Activated T-helper 1 cell treated with anti-CD3 and anti-CD28 coated beads, Interleukin-12 subunit alpha, Interleukin-12 subunit beta, Interleukin-2, Interleukin-4 antibody, amounts not matched to agents 30 ng/mL and 10 ng/mL and 1 ng/mL, durations not matched to agents 14 hours and 24 hours and 36 hours (primary cell): ENCODE results near the gene TGM2. TPM values are rescaled to one million over a fixed set of nuclear protein-coding genes. Genes with fewer than 3 reads are reported as not detected.

ENCODE experiments used
- DNase-seq: peaks from one replicate; pipeline ENCODE4 v3.0.0; 2021; ENCODE audit warnings: low spot score
- H3K27ac Mint-ChIP-seq: one replicate; pipeline ENCODE4 v1.8.0; 2021; ENCODE audit warnings: mild to moderate bottlenecking, mixed read lengths
- H3K27me3 Mint-ChIP-seq: one replicate; pipeline ENCODE4 v1.8.0; 2022; ENCODE audit warnings: mild to moderate bottlenecking, moderate library complexity, mixed read lengths; ENCODE audit not compliant: insufficient read depth
- H3K36me3 Mint-ChIP-seq: one replicate; pipeline ENCODE4 v1.8.0; 2021; ENCODE audit warnings: low read depth, mixed read lengths
- H3K4me1 Mint-ChIP-seq: one replicate; pipeline ENCODE4 v1.8.0; 2021; ENCODE audit warnings: low read depth, mixed read lengths
- H3K4me3 Mint-ChIP-seq: one replicate; pipeline ENCODE4 v1.8.0; 2021; ENCODE audit warnings: mild to moderate bottlenecking, moderate library complexity, mixed read lengths
- H3K9me3 Mint-ChIP-seq: one replicate; pipeline ENCODE4 v1.8.0; 2021; ENCODE audit warnings: mixed read lengths
- intact Hi-C: fragments of 100-400 bp; cut with micrococcal nuclease; formaldehyde crosslinking; loops from one replicate; pipeline ENCODE4 v1.15.1; 2024
- total RNA-seq: library from RNA; stranded (reverse); gene quantifications from 2 replicates; pipeline ENCODE4 v1.2.3, GENCODE V29; 2022

Gene TGM2
- total RNA-seq, 1 donor from 2014 or later = not detected

- Mint-ChIP-seq H3K4me3 (no peak overlapping the region), H3K36me3 (no peaks in the 10 kb centered on the region), H3K27me3 (peaks cover 21% of the 10 kb centered on the region), H3K9me3 (no peaks in the 10 kb centered on the region), H3K4me1 (no peaks in the 10 kb centered on the region), H3K27ac (no peak overlapping the region)
- intact Hi-C loops = no loop called here
- DNase-seq = no peak
These were observed 39.9 kb upstream of the TGM2 start for GRCh38 chr20:38205001-38205400.

DNA sequence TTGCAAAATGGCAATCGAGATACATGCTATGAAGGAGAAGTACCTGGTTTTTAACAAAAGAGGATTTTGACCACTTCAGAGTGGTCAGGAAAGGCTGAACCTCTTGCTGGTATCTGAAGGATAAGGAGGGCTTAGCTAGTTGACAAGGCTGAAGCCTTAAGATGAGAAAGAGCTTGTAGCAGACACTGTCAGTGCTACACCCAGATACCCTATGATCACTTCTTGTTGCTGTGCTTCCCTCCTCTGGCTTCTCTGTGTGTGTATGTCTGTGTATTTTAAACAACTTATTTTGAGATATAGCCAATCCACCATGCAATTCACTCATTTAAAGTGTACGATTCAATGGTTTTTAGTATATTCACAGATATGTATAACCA lies 38.9 kb upstream of the TGM2 start:
- no peaks in the 10 kb centered on the region for H3K36me3 Mint-ChIP-seq
- intact Hi-C loops = no loop called here
- H3K27me3 Mint-ChIP-seq = peaks cover 19% of the 10 kb centered on the region
- H3K27ac Mint-ChIP-seq = no peak overlapping the region
- H3K9me3 Mint-ChIP-seq = no peaks in the 10 kb centered on the region
- H3K4me3 Mint-ChIP-seq = no peak overlapping the region
- no peaks in the 10 kb centered on the region for H3K4me1 Mint-ChIP-seq
- DNase-seq = no peak

DNA sequence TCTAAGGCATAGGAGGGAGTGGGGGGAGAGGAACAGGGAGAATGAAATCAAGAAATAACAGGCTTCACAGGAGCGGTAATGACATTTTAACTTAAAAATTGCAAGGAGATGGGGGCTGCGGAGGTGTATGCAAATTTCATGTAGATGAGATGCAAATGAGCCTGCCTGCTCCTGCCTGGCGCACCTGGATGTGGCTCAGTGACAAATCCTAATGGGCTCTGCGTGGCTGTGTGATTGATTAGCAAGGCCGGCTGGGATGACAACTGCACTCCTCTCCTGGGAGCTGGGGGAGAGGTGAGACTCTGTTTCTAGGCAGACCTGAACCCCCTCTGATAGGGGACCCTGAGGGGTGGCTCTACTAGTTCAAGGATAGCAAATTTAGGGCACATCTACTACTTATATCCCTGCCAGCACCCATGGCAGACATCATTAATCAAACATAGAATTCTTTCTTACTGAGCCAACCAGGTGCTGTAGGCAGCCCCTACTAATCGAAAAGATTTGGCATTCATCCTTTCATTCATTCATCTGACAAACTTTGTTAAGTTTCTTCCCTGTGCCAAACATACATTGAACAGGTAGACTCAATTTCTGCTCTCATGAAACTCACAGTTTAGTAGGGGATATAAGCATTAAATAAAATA lies 38.4 kb upstream of the TGM2 start:
- no peaks in the 10 kb centered on the region for H3K4me1 Mint-ChIP-seq
- no peaks in the 10 kb centered on the region for H3K36me3 Mint-ChIP-seq
- H3K27me3 Mint-ChIP-seq = peaks cover 18% of the 10 kb centered on the region
- no peaks in the 10 kb centered on the region for H3K9me3 Mint-ChIP-seq
- DNase-seq = no peak
- H3K27ac Mint-ChIP-seq = no peak overlapping the region
- no peak overlapping the region for H3K4me3 Mint-ChIP-seq
- intact Hi-C loops = no loop called here

GRCh38 chr20:38202982-38203293 lies 37.9 kb upstream of the TGM2 start:
- Mint-ChIP-seq H3K9me3 (no peaks in the 10 kb centered on the region), H3K27me3 (peaks cover 17% of the 10 kb centered on the region), H3K4me3 (no peak overlapping the region), H3K36me3 (no peaks in the 10 kb centered on the region), H3K27ac (no peak overlapping the region), H3K4me1 (no peaks in the 10 kb centered on the region)
- no peak for DNase-seq
- intact Hi-C loops = no loop called here

- Mint-ChIP-seq H3K4me1 (no peaks in the 10 kb centered on the region), H3K27me3 (peaks cover 15% of the 10 kb centered on the region), H3K9me3 (no peaks in the 10 kb centered on the region), H3K27ac (no peak overlapping the region), H3K4me3 (no peak overlapping the region), H3K36me3 (no peaks in the 10 kb centered on the region)
- intact Hi-C loops = no loop called here
- no peak for DNase-seq
These were observed 37.3 kb upstream of the TGM2 start for GRCh38 chr20:38202153-38202981.

DNA sequence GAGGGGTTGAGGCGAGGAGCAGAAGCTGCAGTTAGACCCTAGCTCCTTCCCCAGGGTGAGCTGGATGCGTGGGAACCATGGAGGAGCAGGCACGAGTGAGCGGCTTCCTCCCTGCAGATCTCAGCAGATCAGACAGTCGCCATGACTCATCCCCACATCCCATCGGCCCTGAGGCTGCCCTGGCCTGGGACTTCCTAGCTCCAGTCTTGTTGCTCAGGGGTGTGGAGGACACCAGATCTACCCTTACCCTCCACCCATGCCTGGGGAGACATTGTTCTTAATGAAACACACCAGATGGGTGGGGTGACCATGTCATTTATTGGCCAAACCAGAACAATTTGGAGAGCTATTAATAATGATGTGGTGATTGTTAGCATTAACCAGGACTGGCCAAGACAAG lies 36.3 kb upstream of the TGM2 start:
- Mint-ChIP-seq H3K27ac (no peak overlapping the region), H3K36me3 (no peaks in the 10 kb centered on the region), H3K9me3 (no peaks in the 10 kb centered on the region), H3K4me1 (no peaks in the 10 kb centered on the region), H3K4me3 (no peak overlapping the region), H3K27me3 (peaks cover 9% of the 10 kb centered on the region)
- no peak for DNase-seq
- intact Hi-C loops = no loop called here

DNA sequence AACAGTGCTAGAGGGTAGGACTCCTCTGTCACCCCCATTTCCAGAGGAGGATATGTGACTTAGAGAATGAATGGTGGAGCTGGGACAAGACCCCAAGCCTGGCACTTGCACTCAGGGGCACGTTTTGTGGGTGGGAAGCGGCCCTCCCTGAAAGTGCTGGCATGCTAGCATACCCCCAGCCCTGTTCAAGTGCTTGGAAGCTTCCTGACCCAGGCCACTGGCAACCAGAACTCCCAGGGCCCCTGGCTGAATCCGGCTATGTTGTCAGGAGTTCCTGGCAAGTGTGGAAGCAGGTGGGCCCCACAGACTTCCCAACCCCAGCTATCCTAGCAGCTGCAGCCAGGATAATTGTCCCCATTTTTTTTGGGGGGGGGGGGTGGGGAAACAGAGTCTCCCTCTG lies 35.6 kb upstream of the TGM2 start:
- Mint-ChIP-seq H3K4me3 (no peak overlapping the region), H3K27me3 (peaks cover 7% of the 10 kb centered on the region), H3K9me3 (no peaks in the 10 kb centered on the region), H3K36me3 (no peaks in the 10 kb centered on the region), H3K27ac (no peak overlapping the region), H3K4me1 (no peaks in the 10 kb centered on the region)
- DNase-seq = no peak
- intact Hi-C loops = no loop called here

GRCh38 chr20:38199501-38200390 lies 34.7 kb upstream of the TGM2 start:
- intact Hi-C loops = no loop called here
- Mint-ChIP-seq H3K27ac (no peak overlapping the region), H3K9me3 (no peaks in the 10 kb centered on the region), H3K4me3 (no peak overlapping the region), H3K4me1 (no peaks in the 10 kb centered on the region), H3K36me3 (no peaks in the 10 kb centered on the region), H3K27me3 (peaks cover 4% of the 10 kb centered on the region)
- no peak for DNase-seq

- H3K4me3 Mint-ChIP-seq = no peak overlapping the region
- no peak overlapping the region for H3K27ac Mint-ChIP-seq
- no peak for DNase-seq
- no peaks in the 10 kb centered on the region for H3K36me3 Mint-ChIP-seq
- no peaks in the 10 kb centered on the region for H3K4me1 Mint-ChIP-seq
- H3K27me3 Mint-ChIP-seq = no peaks in the 10 kb centered on the region
- intact Hi-C loops = no loop called here
- H3K9me3 Mint-ChIP-seq = peaks cover 6% of the 10 kb centered on the region
These were observed 33.3 kb upstream of the TGM2 start for GRCh38 chr20:38198238-38198861.

DNA sequence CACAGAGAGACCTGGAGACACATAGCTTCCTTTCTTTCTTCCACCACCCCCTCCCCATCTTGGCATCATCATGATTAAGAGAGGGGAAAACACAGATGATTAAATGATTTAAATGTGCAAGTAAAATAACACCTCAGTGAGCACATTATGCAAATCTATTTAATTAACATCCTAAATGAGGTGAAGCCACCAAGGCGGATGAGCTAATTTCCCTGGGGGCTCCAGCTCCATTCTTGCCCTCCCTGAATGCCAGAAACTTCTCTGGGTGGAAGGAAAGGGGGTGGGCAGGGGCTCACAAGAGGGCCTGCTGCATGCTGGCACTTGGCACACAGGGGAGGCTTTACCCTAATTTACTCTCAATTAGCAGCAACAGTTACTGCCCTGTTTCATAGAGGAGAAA lies 32.5 kb upstream of the TGM2 start:
- peaks cover 6% of the 10 kb centered on the region for H3K9me3 Mint-ChIP-seq
- no peak for DNase-seq
- H3K27ac Mint-ChIP-seq = no peak overlapping the region
- no peak overlapping the region for H3K4me3 Mint-ChIP-seq
- no peaks in the 10 kb centered on the region for H3K36me3 Mint-ChIP-seq
- no peaks in the 10 kb centered on the region for H3K27me3 Mint-ChIP-seq
- H3K4me1 Mint-ChIP-seq = no peaks in the 10 kb centered on the region
- intact Hi-C loops = no loop called here

- DNase-seq = no peak
- Mint-ChIP-seq H3K27me3 (no peaks in the 10 kb centered on the region), H3K4me1 (no peaks in the 10 kb centered on the region), H3K4me3 (no peak overlapping the region), H3K9me3 (peaks cover 6% of the 10 kb centered on the region), H3K27ac (no peak overlapping the region), H3K36me3 (no peaks in the 10 kb centered on the region)
- intact Hi-C loops = no loop called here
These were observed 32.1 kb upstream of the TGM2 start for GRCh38 chr20:38197217-38197616.

- H3K4me3 Mint-ChIP-seq = no peak overlapping the region
- peaks cover 6% of the 10 kb centered on the region for H3K9me3 Mint-ChIP-seq
- intact Hi-C loops = no loop called here
- H3K27ac Mint-ChIP-seq = no peak overlapping the region
- H3K27me3 Mint-ChIP-seq = no peaks in the 10 kb centered on the region
- no peaks in the 10 kb centered on the region for H3K36me3 Mint-ChIP-seq
- H3K4me1 Mint-ChIP-seq = no peaks in the 10 kb centered on the region
- DNase-seq = no peak
These were observed 31.5 kb upstream of the TGM2 start for GRCh38 chr20:38196592-38196991.

DNA sequence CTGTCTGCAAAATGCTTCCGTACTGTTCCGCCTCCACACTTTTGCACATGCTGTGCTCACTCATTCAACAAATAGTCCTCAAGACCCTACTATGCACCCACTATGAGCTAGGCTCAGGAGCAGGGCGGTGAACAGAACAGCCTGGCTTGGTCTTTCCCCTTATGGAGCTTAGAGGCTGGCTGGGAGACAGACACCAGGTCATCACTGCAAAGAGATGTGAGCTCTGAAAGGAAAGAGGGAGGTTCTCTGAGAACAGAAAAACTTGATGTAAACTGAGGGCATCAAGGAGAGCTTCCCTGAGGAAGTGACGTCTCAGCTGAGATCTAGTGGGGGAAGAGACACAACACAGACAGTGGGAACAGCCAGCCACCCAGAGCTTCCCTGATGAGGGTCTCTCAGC lies 31.0 kb upstream of the TGM2 start:
- Mint-ChIP-seq H3K4me3 (no peak overlapping the region), H3K4me1 (no peaks in the 10 kb centered on the region), H3K36me3 (no peaks in the 10 kb centered on the region), H3K27me3 (no peaks in the 10 kb centered on the region), H3K9me3 (peaks cover 6% of the 10 kb centered on the region), H3K27ac (no peak overlapping the region)
- intact Hi-C loops = no loop called here
- no peak for DNase-seq
